Activated CD8-positive, alpha-beta memory T cell treated with anti-CD3 and anti-CD28 coated beads for 1 hour (primary cell): ENCODE results near the gene CCT7.

Experiments used
- DNase-seq, 2 donors: peaks; one replicate each; pipeline ENCODE4 v3.0.0-alpha.2; 2020; ENCODE audit warnings: low read depth in 1 of 2; ENCODE audit errors: extremely low read depth in 1 of 2

Gene CCT7

DNA sequence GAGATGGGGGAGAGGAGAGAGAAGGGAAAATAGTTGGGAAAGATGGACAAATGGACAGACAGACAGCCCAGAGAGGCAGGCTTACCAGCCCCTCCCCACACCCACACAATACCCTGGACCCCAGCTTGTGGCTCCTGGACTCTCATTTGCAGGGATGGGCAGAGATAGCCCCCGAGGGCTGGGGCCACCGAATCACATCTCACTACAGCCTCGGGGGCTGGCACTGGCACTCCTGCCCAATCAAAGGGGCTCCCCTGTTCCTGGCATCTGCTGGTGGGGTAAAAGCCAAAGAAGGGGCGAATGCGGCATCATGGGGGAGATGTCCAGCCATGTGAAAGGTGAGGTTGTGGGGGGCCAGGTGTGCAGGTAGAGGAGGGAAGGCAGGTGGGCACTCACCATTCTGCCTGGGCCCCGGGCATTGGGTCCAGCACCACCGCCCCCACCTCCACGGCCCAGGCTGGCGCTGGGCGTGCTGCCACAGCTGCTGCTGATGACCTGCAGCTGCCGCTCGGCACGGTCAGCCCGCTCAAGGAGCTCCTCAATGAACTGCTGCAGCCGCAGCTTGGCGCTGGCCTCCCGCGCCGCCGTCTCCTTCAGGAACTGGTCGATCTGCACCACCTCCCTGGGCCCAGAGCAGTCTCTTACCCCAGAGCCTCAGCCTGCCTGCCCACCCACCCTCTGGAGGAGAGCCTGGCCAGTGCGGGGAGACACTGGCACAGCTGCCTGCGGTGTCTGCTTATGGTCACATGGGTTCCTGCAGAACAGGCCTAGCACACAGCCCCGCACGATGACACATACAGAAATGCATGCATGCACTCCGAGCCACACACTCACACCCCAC lies 32.2 kb downstream of the CCT7 start:
- no peak for DNase-seq

DNA sequence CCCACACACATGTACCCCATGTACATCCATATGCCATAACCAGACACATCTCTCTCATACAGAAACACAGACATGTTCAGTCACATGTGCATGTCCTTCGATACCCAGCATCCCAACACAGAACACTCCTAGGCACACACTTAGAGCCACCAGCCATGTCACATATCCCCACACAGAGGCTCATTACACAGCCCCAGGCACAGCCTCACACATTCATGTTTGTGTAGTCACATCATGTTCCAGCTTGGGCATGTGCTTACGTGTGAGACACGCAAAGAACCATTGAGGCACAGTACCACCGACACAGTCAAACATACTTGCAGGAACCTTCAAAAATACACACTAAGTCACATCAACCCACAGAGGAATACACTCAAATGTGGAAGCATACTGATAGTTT lies 32.9 kb downstream of the CCT7 start:
- DNase-seq: no peak

DNA sequence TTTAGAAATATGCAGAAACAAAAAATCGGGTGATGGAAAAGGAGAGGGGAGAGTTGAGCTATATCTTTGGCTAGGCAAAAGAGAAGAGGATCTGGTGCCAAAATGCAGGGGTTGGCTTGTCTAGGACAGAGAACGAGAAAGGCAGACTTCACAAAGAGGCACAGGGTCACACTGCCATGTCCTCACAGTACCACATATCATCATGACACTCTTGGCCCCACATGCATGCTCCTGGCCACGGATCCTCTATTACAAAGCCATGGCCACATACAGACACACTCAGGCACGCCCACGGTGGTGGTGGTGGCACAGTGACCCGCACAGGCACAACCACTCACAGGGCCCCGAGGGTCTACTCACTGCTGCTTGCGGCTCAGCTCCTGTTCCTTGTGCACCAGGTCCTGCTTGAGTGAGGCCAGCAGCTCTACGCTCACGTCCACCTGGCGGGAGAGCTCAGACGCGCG lies 34.3 kb downstream of the CCT7 start:
- DNase-seq: no peak

DNA sequence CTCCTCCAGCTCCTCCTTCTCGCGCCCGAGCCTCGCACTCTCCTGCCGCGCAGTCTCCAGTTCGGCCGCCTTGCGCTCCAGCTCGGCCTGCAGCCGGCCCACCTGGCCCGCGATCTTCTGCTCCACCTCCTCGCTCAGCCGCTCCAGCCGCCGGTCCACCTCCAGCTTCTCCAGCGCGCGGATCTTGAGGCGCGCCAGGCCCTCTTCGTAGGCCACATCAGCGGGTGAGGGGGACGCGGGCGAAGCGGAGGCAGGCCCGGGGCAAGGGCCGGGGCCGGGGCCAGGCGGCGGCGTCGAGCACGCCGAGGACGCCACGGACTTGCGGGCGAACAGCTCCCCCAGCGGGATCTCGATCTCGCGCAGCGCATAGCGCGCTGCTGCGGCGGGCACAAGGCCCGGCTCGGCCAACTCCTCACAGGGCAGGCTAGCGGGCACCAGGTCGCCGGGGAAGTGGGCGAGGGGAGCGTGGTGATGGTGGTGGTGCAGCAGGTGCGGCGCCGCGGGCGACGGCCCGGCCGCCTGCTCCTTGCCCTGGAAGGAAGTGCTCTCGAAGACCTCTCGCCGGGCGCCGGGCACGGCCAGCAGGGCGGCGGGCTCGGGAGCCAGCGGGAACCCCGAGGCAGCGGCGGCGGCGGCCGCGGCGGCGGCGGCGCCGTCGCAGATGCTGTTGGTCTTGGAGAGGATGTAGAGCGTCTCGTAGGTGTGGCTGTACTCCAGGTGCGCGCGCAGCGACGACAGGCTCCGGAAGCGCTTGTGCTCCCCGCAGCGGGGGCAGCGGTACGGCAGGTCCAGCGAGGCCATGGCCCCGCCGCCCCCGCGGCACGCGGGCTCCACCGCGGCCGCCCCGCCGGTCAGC lies 35.0 kb downstream of the CCT7 start:
- DNase-seq: peak; percentile 40 to 59

DNA sequence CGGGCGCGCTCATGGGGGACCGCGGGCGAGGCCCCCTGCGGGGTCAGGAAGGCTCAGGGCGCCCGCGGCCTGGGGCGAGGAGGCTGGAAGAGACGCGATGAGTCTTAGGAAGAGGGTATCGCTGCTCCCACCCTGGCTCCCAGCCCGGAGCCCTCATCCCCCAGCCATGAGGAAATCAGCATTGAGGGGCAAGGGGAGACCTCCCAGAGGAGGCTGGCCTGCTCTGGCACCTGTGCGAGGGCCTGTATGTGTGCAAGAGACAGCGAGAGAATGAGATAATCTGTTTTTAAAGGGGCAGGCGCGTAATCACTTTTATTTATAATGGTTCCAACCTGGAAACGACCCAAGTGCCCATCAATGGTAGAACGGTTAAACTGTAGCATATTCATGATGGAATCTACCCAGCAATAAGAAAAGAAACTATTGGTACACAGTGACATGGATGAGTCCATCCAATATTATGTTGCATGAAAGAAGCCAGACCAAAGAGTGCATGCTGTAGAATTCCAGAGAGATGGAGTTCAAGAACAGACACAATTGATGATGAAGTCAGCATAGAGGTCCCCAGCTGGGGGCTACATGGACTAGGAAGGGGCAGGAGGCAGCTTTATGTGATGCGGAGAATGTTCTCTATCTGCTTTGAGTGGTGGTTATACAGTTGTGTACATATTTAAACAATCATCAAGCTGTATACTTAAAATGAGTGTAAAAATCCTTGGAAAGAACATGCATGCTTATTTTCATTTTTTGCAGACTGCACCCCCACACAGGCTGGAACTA lies 35.8 kb downstream of the CCT7 start:
- no peak for DNase-seq

DNA sequence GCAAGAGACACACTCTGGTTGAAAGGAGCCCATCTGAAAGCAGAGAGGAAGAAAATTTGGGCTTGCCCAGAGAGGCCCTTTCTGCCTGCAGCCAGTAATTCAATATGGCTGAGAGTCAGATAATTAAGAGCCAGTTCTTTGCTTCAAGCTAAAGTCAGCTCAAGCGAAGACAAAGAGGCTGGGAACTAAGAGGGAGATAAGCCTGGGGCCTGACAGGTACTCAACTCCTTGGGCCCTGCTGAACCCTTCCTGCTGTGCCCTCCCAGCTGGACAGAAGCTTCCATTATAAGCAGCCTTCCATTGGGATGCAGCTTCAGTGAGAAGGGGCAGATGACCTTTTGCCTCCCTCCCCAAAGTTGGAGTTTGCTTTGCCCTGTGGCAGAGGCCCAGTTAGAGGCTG lies 38.2 kb downstream of the CCT7 start:
- no peak for DNase-seq

DNA sequence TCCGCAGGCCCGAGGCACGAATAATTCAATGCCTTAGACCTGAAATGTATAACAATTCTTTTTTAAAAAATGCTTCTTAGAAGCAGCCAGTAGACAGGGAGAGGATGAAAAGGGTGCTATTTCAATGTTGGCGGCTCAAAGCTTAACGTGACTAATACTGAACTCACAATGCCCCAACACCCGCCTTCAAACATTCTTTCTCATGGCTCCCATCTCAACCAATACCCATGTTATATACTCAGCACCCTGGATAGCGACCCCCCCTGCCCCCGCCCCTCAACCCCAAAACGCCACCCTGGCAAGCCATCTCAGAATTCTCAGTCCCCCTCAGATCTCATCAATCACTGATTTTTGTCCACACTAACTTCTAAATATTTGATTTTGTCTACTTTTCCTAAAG lies 45.7 kb downstream of the CCT7 start:
- DNase-seq: no peak

DNA sequence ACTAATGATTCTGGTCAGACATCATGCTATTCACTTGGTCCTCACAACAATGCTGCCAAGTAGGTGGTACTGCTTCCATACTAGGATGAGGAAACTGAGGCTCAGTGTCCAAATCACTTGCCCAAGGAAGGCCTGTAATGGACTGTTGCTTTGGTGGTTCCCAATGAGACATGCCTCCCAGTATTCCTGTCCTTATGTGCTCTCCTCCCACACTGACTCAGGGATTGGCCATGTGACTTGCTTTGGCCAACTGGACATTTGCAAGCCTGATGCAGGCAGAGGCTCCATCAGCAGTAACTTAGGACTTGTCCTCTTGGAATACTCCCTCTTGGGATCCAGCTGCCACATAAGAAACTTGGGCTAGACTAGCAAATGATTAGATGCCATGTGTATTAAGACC lies 47.1 kb downstream of the CCT7 start:
- DNase-seq: no peak

DNA sequence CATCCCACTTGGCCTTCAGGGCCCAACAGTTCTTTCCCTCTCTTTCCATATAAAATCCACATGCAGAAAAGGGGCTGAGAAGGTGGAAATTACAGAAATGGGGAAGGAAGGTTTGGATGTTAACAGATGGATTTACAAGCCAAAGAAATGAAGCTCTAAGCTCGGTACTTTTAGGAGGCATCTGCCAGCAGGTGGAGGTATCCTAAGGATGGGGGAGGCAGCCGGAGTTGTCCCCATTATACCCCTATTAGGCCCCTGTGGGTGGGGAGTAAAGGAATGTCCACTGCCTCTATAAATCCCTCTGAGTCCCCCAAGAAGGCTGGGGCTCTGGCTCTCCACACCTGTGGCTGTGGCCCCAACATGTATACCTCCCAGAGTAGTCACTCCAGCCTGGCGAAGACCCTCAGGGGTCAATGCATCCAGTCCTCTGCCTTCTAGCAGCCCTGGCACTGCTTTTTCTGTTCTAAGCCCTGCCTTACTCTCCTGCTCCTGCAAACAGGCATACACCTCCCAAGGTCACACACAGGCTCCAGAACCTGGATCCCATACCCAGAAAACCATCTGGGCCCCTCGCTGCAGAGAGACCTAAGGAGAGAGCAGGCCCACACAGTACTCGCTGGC lies 48.9 kb downstream of the CCT7 start:
- DNase-seq: no peak

DNA sequence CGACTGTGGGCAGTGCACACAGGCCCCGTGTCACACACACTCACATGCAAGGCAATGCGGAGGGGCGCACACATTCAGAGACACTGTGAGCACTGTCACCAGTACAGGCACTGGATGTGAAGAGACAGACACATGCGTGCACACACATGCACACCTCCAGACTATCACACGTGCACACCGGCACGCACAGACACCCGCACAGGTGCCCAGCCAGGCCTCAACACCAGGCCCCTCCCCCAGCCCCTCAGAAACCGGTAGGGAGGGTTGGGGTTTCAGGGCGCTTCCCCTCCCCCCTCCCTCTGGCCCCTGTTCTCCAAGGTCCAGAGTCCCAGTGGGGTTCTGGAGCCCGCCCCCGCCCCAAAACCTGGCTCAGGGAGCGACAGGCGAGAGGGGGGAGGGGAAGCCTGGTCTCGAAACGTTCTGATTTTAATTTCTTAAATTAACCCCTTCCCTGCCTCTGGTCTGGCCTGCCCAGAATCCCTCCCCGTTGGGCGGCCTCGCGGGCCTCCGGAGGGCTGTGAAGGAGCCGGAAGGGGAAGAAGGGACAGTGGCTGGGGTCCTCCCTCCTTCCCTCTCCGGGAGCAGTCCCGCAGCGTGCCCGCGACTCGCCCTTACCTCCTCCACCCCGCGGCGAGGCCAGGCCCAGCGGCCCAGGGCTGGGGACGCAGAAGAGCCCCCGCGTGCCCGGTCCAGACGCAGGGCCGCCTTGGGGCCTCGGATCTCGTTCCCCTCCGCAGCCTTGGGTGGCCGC lies 49.6 kb downstream of the CCT7 start:
- no peak for DNase-seq

DNA sequence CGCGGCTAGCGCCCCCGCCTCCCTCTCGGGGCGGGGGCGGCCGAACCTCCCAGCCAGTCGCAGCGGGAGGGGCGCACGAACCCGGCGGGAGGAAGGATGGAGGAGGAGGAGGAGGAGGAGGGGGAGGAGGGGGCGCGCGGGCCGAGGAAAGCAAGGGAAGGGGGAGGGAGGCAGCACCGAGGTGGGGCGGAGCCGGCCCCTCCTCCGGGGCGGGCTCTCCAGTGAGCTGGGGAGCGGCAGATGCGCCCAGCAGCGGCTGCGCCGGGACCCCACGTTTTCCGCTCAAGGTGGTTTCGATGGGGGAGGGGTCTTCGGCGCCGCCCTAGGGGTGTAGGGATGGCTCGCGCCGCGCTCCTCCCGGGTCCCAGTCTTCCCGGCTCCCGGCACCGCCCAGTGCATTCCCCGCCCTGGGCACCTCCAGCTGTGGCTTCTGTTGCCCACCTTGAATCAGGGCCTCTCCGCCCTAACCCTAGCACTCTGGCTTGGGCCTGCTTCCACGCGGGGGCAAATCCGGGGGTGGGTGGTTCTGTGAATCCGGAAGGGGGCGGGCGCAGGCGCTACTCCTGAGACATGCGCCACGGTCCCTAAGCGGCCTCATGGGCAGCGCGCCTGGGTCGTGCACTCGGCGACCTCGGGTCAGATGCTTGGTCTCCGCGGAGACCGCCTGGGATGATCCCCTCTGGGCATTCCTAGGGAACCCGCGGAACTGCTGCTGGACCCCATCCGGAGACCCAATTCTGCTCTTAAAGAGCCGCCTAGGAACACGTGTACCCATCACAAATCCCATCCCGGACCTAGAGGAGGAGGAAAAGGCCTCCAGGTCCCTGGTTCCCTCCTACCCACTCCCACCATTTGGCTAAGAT lies 50.4 kb downstream of the CCT7 start, which contains the start of gene FBXO41:
Gene FBXO41 (minus strand): TSS at position 183 of the 863 bp plus-strand sequence. CDS start 14,848 bp downstream, outside the sequence.
- peak in 1 of 2 donors; percentile 54 for DNase-seq

DNA sequence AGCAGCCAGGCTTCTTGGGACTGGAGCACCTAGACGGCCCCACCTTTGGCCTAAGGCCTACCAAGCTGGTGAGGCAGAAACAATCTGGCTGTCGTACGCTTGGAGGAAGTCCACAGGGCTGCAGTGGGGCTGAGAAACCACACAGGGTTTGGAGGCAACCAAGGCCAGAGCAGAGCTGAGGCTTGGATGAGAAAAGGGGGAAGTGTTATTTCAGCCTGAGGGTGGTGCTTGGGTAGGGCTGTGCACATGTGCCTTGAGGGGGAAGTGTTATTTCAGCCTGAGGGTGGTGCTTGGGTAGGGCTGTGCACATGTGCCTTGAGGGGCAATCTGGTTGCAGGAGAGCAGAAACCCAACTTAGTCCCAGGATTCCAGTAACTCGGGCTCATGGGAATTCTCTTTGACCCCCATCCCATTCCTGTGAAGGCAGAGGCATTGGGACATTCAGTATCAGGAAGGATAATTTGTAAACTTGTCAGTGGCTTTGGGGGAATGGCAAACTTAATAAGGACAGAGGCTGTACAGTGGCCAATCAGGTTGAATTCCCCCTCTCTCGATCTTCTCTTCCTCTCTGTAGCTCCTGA lies 51.1 kb downstream of the CCT7 start:
- no peak for DNase-seq

DNA sequence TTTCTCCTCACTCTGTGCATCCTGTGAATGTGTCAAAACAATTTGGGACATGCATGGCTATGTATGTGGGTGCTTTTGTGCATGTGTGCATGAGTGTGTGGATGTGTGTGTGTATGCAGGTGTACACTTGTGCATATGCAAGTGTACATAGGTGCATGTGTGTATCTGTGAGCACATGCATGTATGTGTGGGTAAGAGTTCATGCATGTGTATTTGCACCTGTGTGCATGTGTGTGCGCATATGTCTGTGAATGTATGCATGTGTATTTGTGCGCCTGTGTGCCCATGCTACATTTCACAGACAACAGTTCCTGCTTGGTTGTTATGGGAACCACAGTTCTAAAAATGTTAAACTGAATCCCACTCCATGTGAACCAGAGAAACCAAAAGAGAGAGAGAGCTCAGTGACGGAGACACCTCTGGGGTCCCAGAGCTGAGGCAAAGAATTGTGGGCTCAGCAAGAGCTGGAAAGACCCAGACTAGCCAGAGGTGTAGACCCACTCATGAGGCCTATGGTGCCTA lies 52.1 kb downstream of the CCT7 start:
- no peak for DNase-seq

DNA sequence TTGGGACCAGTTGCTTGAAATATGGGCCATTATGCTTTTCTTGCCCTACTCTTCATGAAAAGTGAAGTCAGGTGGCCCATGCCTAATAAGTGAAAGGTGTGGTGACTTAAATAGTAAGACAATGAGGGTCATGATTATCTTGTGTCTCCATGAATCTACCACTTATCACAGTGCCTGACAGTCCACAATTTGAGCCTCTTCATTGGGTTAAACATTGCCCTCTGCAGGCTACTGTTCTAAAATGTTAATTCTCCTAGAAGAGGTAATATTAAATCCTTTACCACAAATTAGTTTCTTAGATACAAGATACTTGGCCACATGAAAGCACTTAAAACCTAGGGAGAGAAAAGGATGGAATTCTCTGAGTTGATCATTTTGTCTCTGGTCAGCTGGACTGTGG lies 55.2 kb downstream of the CCT7 start:
- no peak for DNase-seq

DNA sequence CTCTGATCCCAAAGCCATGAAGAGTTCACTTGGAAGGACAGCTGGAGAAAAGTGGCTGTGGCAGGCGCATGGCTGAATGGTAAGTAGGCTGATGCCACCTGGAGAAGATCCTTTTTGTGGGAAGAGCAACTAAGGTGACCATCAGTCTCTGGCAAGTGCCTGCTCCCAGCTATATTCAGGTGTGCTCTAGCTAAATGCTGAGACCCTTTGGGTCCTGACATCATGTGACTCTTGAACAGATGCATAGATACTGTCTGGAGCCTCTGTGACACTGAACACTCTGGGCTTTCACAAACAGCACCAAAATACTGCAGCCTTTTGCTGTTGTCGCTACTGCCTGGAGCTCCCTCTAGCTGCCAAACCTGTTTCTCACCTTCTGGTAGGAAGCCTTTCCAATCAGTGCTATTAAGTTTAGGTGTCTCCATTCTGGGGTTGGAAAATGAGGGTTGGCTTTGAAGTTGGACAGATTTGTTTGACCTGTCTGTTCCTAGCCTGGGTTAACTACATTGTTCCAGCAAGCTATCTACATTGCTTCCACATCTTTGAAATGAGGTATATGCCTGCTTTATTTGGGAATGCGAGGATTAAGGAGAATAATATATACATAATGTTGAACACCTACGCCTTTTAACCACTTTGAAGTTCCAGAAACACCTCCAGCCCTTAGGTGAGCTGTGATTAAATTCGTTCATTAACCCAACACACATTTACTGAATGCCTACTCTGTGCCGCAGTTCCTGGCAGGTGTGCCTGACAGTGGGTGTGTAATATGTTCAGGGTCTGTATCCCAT lies 56.1 kb downstream of the CCT7 start:
- no peak for DNase-seq

DNA sequence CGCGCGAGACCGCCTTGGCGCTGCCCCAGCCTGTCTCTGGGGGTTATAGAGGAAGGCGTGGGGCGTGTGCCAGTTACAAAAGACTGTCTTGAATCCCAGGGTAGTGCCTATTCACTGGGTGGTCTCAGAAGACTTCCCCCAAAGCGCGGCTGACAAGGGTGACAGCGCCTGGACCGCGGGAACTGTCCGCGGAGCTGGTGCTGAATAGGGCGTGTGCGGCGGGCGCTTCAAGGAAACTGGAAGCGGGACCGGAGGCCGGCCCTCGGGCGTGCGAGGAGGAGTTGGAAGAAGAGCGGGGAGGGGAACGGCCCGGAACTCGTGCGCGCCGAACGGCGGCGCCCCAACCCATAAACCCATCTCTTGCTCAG lies 57.0 kb downstream of the CCT7 start:
- DNase-seq: peak in 1 of 2 donors; percentile 35

DNA sequence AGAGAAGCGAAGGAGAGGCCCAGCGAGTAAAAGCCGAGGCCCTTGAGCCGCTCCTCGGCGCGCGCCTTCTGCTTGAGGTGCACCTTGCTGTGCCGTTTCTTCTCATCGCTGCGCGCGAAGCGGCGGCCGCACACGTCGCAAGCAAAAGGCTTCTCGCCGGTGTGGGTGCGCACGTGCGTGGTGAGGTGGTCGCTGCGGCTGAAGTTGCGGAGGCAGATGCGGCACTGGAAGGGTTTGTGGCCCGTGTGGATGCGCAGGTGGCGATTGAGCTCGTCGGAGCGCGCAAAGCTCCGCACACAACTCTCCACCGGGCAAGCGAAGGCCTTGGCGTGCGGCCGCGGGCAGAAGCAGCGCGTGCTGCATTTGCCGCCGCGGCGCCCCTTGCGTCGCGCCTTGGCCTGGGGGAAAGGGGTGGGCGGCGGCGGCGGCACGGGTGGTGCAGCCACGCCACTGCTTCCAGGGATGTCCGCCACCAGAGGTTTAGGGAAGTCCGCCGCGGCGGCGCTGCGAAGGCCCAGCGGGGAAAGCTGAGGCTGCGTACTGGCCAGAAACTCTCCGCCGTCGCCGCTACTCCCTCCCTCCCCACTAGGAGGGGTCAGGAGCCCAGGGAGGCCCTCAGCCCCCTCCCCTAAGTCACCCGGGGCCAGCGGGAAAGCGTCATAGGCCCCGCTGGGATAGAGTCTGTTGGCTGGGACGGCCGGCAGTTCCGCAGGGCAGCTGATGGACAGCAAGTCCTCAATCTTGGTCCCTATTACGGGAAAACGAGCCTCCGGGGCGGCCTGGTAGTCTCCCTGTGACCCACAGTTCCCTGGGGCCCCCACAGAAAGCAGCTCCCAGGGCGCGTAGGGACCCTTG lies 57.6 kb downstream of the CCT7 start:
- no peak for DNase-seq
